ENCODE results near the gene TMOD2.

Gene TMOD2

DNA sequence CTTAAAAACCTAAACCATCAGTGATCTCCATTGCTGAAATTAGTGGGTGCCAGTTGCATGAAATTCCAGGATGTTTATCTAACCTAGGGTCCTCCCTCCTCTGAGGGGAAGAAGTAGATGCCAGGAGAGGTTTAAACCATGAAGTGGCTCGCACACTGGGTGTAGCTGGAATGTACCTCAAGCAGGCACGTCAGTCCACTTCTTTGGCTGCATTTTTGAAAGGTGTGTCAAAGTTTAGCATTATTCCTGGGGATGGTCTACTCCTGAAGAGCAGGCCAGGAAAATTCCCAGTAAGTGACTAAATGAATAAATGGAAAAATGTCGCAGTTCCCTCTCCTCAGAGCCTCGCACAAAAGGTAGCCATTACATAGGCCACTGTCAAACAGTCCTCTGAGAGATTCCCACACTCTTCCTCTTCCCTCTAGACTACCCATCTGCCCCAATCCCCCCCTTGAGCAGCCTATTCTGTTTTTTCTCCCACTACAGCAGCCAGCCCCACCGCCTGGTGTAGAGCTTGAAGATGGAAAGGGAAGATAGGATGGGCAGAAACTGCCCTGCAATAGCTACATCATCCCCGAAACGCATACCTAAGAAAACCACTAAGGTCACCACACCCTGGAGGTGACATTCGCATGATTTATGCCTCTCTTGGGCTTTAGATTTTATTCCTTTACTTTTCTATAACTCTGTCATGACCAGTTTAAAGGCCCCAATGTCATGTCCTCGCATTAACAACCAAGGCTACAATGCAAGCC is 77.4 kb downstream of the TMOD2 start:
- DNase-seq, result no peak

DNA sequence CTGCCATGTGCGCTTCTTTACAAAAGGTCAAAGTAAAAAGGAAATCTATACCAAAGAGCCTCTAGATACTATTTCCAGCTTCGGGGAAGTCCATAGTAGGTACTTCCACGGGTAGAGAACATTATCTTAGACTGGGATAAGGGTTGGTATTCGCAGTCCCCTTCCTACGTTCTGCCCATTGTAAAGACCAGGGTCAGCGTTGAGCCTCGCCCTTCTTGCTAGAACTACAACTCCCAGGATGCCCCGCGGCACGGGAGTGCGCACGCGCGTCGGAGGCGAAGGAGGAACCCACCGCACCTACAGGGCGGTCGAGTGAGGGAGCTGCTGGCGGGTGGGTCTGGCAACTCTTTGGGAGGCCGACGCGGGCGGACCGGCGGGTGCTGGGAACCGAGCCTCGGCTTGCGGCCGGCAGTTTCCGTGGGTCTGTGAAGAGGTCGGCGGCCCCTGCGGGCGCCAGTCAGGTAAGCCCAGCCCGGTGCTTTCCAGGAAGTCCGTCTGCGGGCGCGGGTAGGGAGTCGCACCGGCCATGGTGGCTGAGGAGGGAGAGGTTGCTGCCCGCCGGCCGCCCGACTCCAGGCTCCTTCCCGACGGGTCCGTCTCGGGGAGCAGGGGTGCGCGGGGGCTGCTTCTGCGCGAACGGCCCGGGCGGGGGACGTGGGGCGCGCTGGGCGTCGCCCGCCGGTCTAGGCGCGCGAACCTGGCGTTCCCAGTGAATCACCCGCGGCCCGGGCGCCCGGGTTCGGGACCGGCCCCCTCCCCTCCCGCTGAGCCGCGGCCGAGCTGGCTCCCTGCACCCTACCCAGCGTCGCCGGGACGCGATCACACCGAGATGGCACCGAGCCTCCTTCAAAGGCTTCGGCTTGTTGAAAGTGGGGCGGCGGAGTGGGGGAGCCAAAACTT is 78.2 kb downstream of the TMOD2 start, which contains the start of gene TMOD3:
TSS of gene TMOD3 (plus strand) at position 278 of the 900 bp plus-strand sequence. CDS start 33,232 bp downstream, outside the sequence.
- DNase-seq, result peak; percentile 89

DNA sequence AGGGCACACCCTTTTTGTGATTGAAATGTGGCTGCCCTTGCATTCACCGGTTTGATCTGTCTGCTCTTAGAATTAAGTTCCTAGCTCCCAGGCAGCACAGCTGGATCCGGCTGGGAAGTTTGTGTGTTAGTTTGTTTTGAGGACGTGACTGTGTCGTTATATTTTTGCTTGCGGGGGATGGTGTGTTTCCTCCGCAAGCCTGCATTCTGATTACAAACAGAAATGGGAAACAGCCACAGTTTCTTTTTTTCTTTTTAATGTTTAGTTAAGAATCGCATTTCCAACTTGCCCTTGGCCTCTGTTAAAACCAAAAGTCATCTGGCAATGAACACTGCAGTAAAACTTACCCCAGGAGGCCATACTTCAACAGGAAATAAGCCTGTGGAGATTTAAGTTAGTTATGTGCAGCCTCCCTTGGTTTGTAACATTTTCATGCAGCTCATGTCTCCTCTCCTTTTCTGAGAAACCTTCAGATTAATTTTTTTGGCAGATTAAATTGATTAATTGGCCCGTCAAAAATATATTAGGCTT is 78.9 kb downstream of the TMOD2 start:
- no peak for DNase-seq

DNA sequence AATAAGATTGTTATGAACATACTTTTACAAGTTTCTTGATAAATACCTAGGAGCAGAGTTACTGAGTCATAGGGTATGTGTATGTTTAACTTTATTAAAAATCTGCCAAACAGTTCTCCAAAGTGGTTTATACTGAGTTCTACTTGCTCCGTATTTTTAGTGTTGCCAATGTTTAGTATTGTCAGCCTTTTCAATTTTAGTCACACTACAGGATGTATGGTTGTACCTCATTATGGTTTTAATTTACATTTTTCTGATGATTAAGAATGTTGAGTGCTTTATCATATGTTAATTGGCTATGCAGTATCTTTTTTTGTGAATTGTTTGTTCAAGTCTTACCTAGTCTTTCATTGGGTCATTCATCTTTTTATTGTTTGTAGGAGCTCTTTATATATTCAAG is 82.4 kb downstream of the TMOD2 start:
- DNase-seq, result no peak

DNA sequence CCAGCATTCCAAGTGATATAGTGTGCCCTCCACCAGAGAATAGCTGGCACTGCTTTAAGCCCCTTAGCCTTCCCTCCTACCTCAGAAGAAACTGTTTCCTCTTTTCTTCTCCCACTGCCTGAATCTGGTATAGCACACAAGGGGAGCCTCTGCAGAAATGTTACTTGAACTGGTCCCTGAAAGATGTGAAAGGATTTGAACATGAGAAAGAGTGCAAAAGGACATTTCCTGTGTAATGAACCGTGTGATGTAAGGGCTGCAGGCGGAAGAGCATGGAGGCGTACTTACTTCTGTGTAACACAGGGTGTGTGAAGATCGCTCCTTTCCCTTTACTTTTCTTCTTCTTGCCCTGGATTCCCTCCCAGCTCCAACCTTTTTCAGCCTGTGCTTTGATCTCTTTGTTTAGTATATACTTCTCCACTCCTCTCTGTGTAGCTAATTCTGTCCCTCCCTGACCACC is 86.4 kb downstream of the TMOD2 start:
- no peak for DNase-seq

DNA sequence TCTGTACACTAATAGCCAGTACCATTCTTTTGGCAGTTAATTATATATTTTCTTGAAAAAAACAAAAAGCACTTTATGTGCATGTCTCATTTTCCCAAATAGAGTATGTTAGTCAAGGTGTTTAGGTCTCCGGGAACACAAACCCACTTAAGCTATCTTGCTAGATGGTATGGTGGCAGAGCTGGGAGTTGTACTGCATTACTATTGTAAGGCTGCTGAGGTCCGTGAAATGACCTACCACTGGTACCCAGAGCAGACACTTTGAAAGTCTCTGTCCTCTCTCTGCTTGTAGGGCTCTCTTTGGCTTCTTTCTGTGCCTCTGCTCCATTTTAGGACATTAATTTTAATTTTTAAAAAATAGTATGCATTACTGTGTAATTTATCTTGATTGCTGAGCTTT is 86.9 kb downstream of the TMOD2 start:
- DNase-seq, result no peak

DNA sequence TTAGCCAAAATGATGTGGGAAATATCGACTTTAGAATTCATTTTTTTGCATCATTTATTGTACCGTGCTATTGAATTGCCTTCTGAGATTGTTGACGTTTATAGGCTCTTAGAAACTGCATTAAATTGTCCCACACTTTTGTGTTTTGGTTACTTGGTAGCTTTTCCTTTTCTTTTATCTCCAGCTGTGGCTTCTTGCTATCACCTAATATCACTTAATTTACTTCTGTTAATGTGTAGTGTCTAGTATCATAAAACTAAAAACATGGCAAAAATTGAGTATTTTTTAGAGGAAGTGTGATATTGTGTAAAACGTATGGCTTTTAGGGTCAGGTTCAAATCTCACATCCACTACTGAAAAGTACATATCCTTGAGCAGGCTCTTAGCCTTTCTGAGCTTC is 89.3 kb downstream of the TMOD2 start:
- no peak for DNase-seq

DNA sequence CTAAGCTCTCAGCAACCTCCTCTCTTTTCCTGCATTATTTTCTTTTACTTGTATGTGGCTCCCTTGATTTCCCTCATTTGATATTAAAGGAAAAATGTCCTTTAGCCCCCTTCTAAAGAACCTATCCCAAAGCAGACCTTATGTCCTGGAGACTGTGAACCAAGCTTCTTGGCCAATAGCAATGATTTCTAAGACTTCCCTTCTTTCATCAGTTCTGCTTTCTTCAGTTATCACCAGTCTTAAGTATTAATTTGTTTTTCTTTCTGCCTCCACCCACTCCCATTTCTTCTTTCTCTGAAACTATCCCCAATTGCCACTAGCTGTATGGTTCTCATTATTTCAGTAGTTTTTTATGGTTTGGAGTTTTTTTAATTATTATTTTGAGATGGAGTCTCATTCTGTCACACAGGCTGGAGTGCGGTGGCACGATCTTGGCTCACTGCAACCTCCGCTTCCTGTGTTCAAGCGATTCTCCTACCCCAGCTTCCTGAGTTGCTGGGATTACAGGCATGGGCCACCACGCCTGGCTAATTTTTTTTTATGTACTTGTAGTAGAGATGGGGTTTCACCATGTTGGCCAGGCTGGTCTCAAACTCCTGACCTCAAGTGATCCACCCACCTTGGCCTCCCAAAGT is 90.1 kb downstream of the TMOD2 start:
- DNase-seq, result no peak

DNA sequence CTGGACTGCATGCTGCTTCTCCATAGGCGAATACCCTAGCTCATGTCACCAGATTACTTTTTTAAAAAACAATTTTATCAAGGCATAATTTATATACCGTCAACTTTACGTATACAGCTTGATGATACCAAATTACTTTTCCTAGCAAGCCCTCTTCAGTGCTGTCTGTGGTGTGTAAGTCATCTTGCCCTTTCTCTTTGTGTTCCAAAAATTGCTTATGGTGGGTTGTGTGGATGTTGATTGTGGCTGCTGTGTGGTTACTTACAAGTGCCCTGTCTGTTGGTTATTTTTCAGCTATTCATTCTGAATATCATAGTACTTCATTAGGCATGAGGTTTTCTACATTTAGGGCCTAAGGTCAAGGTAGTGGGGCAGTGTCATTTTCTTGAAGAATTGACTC is 90.9 kb downstream of the TMOD2 start:
- DNase-seq, result no peak

DNA sequence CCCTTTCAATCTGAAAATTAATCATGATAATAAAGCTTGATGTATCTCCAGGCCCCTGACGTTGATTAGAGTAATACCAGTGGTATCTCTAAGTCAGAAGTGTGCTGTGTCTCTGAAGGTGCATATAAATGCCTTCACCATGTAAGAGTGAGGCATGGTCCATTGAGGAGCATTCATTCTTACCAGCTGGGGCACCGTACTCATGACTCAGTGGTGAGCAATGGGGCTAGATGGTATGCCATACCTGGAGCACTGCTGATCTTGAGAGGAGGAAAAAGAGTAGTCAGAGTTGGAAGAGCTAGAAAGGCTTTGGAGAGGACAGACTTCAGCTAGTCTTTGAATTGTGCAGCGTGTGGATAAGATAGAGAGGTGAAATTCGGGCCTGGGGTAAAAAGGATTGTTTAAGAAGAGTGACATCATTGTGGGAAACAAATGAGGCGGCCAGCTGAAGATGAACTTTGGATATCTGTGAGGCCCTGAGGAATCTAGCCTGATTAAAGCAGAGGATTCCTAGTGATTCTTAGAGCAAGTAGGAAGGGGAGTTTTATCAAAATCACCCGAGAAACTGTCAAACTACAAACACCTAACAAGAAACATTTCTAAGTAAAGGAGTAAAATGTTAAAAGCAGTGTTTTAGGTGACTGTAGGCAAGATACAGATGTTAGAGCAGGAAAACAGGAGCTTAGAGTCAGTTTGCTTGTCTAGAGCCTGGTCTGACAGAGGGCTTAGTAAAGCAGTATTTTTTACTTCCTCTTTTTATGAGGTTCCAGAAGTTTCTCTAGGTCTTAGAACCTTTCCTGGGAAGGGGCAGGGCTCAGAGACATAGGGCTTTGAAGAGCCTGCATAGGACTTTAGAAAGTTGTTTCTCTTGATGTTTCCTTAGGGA is 91.7 kb downstream of the TMOD2 start:
- no peak for DNase-seq

DNA sequence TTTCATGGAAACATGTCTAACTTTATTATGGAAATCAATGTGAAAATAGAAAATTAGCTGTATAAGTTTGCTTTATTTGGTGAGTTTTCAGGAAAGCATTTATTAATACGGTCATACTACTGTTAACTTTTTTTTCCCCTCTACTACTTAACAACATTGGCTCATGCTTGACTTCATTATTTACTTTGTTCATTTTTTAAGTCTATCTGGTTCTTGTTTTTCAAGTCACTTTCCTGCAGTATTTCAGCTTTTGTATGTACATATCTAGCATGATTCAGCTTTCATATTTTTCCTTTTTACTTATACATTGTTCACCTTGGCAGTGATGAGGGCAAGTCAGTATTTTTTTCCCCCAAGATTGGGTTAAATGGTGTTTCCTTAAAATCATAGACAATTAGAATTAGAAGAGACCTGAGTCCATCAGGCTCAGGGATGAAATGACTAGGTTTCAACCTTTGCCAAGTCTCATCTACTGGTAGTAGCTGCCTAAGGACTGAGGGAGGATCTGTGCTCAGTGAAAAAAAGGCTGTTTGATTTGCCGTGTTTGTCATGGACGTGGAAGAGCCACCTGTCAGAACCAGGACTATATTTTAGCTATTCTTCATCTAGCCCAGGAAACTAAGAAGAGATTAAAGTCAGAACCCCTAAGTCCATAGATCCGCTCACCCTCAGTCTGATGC is 93.5 kb downstream of the TMOD2 start:
- no peak for DNase-seq

DNA sequence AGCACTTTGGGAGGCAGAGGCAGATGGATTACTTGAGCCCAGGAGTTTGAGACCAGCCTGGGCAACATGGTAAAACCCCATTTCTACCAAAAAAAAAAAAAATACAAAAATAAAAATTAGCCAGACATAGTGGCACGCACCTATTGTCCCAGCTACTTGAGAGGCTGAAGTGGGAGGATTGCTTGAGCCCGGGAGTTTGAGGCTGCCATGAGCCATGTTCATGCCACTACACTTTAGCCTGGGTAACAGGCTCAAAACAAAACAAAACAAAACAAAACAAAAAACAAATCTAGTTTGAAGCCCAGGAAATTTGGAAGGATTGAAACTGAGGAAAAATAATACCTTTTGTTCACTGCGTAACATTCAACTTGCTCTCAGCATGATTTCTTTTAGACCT is 94.7 kb downstream of the TMOD2 start:
- DNase-seq, result no peak

DNA sequence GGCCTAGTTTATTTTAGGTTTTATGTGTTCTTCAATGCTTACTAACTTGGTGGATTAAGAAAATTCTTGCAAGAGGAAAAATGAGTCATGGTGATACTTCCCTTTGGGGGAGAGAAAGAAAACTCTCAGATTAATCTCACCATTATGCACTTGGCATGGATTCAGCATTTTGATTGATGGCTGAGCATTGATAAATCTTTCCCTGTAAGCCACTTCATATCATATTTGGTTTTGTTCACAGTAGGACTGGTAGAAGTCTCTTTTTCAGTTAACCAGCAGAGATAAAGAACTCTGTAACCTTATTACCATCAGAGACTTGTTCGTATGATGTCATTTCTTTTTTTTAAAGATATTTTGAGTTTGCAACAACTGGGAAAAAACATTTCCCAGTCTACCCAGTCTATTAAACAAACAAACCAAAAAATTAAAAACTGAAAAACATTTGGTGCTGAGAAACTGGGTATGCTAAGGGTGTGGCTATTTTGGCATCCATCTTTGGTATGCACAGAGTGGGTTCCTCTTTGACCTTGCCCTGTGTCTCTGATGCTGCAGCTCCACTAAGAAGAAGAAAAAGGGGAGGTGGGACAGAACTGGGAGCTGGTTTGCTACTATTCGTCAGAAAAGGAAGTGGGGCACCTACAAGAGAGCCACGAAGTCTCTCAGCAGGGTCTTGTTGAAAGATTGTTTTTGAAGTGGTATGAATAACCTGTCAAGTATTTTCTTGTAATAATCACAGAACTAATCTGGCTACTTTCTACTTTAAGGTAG is 95.2 kb downstream of the TMOD2 start:
- DNase-seq, result no peak

DNA sequence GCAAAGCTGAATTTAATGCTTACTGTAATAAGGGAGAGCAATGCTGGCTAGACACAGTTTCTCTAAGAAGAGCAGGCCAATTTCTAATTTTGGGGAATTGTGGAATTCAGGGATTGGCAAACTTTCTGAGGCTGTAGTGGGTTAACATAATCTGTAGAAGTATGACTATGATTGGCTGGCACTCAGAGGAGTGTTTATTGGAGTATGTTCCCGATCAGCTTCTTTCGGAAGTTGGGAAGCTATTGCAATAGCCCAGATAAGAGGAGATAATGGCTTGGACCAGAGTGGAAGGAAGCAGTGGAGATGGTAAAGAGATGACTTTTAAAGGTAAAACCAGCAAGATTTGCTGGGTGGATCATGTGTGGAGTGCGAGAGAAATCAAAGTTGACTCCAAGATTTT is 97.4 kb downstream of the TMOD2 start:
- DNase-seq, result no peak

DNA sequence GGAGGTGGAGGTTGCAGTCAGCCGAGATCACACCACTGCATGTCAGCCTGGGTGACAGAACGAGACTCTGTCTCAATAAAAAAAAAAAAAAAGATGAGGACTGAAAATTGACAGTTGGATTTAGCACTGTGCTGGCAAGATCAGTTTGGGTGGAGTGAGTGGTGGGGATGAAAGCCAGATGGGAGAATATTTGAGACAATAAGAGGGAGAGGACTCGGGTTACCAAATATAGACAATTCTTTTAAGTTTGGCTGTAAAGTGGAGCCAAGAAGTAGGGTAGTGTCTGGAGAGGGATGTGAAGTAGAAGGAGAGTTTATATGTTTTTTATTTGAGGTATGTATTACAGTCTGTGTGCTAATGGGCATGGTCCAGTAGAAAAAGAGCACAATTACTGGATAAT is 98.5 kb downstream of the TMOD2 start:
- no peak for DNase-seq

DNA sequence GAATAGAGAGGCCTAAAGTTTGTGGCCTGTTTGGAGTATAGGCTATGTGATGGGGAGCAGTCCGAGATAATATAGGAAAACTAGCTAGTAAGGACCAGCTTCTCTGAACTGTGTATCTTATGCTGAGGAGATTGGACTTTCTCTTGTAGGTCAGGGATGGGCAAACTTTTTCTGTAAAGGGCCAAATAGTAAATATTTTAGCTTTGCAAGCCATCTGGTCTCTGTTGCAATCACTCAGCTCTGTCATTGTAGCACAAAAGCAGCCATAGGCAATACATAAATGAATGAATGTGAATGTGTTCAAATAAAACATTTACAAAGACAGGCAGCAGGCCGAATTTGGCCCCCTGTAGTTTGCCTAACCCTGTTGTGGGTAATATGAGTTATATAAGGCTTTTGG is 102.6 kb downstream of the TMOD2 start:
- DNase-seq, result no peak

DNA sequence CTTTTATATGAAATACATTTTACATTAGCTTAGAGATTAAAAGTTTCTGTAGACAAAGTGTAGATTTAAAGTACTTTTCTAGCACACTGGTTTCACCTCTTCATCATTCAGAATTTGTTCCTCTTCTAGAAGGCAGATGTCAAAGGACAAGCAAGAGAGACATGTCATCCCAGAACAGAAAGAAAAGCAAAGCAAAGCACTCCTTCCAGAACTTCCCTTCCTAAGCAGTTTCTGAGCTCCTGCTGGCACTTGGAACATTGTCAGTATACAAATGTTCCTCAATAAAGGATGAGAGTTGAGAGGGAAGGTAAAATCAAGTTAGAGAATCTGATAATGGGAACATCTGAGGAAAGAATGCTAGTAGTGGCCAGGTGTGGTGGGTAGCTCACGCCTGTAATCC is 104.2 kb downstream of the TMOD2 start:
- DNase-seq, result no peak

DNA sequence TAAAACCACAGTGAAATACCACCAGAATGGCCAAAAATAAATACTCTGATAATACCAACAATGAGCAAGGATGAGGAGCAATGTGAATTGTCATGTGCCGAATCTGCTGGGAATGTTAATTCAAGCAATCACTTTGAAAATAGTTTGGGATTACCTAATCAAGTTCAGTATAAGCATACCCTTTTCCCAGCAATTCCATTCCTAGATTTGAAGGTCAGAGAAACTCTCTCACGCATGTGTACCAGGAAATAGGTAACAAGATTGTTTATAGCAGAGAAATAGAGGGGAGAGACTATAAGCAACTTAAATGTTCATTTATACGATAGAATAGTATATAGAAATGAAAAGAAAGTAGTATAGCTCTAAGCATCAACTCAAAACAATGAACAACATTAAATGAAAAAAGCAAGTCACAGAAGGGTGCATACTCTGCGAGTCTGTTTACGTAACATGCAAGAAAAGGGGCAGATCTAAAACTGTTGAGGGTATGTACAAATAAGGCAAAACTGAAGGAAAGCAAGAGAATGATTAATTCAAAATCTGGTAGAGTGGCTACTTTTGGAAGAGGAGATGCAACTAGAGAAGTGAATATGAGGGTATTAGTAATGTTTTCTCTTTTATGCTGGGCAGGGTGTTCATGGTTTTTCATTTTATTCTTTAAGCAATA is 105.5 kb downstream of the TMOD2 start:
- DNase-seq, result no peak

DNA sequence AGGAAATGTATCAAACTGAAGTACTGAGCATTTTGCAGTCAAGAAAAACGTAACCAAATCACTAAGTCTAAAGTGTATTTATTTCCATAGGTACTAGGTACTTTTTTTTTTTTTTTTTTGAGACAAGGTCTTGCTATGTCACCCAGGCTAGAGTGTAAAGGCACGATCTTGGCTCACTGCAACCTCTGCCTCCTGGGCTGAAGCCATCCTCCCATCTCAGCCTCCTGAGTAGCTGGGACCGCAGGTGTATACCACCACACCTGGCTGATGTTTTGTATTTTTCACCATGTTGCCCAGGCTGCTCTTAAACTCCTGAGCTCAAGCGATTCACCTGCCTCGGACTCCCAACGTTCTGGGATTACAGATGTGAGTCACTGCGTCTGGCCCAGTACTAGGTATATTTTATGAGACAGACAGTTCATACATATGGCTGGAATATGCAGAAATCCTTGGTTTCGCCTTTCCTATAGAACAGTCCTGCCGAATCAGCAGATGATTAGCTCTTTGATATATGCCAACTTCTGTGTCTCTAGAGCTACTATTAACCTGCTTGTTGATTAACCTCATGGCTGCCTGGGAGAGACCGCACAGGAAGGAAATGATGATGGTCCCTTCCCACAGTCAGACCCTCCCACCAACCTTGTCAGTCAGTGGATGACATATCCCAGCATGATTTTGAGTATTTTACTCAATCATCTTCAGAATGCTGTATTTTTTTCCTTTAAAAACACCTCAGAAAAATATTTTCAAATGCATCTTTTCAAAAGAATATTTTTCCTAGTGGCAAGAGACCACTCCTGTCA is 110.4 kb downstream of the TMOD2 start:
- peak; percentile 57 for DNase-seq

Data from CD4-positive, alpha-beta T cell treated with Interferon gamma for 1 hour (primary cell).